Caki2 (cell line): ENCODE measurements around the gene ERAS. TPM values are rescaled to one million over a fixed set of nuclear protein-coding genes. Genes with fewer than 3 reads are reported as not detected.
A peak's percentile ranks its signal among the peaks of the same experiment; 100 is the strongest.
"Not testable (repeated sequence)": the region's sequence is repeated elsewhere in the genome, so short reads cannot be mapped to it uniquely, and the experiment has no call there.

ENCODE experiments used
- DNase-seq: peaks from one replicate; pipeline ENCODE4 v3.0.0-alpha.2; 2015; ENCODE audit warnings: low read depth
- in situ Hi-C: cut with HindIII; loops from 2 replicates; pipeline ENCODE4 v1.10.0; 2016; ENCODE audit warnings: low sequenced_read_pairs, low pct_unique_long_range_greater_than_20kb, mixed read lengths
- total RNA-seq: library from RNA; depleted of rRNA; stranded (reverse); fragments of >200 nt; shearing (Covaris generic); gene quantifications from 2 replicates; pipeline ENCODE4 v1.2.3, GENCODE V29; 2014; ENCODE audit warnings: low replicate concordance

ERAS gene
- total RNA-seq, 1 experiment from 2014 or later: not detected

DNA sequence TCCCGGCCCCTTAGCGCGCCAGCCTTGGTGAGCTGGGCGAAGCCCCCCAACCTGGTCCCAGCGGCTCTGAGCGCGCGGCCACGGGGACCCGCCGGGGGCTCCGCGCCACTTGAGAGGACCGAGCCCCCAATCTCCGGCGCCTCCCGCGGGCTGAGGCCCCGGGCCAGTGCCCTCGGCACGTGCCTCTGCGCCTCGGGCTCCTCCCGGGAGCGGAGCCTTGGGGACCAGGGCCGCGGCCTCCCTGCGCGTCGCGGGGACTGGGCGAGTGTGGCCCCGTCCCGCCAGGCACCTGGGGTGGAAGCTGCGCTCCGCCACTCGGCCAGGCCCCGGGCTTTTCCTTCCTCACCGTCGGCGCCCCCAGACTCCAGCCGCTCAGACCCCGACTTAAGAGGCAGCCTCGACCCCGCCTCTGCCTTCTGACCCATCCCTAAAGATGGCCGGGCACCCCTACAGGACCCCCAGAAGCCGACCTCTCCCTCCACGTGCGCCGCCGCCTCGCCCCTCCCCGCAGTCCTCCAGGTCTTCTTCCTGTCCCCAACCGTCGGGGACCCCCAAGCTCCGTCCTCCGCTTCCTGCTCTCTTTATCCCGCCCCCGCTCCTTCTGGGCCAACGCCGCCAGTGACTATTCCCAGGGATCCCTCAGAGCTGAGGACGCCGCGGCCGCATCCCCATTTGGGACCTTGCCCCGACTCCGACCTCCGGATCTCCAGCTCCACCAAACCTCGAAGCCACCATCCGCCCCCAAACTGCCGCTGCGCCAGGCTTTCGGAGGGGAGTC lies 752 bp downstream of the ERAS start:
- no peak for DNase-seq
- in situ Hi-C loops: no loop called here

- no peak for DNase-seq
- in situ Hi-C loops: no loop called here
These were observed 1.3 kb downstream of the ERAS start for GRCh38 chrX:48827654-48827968.

DNA sequence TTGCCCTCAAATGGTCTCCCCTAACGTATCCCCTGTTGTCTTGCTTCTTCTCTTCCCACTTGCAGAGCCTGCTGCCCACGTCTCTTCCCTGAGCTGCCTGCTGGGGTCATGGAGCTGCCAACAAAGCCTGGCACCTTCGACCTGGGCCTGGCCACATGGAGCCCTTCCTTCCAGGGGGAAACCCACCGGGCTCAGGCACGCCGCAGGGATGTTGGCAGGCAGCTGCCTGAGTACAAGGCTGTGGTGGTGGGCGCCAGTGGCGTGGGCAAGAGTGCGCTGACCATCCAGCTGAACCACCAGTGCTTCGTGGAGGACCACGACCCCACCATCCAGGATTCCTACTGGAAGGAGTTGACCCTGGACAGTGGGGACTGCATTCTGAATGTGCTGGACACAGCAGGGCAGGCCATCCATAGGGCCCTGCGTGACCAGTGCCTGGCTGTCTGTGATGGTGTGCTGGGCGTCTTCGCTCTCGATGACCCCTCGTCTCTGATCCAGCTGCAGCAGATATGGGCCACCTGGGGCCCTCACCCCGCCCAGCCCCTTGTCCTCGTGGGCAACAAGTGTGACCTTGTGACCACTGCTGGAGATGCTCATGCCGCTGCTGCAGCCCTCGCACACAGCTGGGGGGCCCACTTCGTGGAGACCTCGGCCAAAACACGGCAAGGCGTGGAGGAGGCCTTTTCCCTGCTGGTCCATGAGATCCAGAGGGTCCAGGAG lies 2.9 kb downstream of the ERAS start:
- in situ Hi-C loops: no loop called here
- DNase-seq: no peak

DNA sequence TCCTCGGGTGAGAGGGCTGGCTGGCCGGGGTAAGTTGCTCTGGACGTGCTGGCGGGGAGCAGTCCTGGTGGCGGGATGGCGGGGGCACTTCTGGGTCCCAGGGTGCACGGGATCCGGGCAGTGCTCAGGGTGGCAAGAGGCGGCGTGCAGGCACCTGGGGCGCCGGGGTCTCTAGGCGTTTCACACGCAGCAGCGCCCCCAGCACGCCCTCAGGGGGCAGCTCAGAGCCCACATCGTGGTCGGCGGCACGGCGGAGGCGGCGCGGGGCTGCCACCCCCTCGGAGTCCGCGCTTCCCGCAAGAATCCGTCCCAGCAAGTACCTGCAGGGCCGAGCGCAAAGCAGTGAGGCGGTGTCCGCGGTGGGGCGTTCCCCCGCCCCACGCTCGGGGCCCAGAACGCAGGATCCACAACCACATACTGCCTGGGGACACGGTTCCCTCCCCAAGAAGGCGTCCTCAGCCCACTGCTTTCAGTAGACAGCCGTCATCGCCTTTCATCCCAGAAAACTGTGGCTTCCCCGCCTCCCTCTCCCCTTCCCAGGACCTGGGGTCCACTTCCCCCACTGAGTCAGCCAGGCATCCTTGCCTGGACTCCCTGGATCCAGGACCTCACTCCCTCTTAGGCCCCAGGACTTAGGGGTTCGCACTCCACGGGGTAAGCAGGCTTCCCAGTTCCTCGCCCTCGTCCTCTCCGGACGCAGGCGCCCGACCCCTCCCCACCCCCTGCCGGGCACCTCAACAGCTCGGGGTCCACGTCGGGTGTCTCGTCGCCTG lies 5.0 kb downstream of the ERAS start:
- no peak for DNase-seq
- in situ Hi-C loops: no loop called here

DNA sequence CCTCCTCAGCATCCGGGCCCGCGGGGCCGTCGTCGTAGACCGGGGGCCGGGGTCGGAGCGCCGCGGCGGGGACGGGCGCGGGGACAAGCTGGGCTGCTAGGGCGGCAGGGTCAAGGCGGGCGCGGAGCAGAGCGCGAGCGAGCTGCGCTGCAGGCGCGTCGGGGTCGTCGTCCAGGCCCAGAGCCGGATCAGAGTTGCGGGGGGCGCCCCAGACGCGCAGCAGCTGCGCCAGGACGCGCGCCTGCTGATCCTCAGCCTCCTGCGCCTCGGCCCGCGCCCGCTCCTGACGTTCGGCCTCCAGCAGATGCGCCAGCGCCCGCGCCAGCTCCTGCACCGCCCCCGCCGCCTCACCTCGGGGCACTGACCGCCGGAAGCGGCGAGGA lies 5.6 kb downstream of the ERAS start:
- in situ Hi-C loops: no loop called here
- DNase-seq: no peak

- DNase-seq: peak; percentile 5
- in situ Hi-C loops: no loop called here
These were observed 7.3 kb downstream of the ERAS start for GRCh38 chrX:48833542-48834138.

DNA sequence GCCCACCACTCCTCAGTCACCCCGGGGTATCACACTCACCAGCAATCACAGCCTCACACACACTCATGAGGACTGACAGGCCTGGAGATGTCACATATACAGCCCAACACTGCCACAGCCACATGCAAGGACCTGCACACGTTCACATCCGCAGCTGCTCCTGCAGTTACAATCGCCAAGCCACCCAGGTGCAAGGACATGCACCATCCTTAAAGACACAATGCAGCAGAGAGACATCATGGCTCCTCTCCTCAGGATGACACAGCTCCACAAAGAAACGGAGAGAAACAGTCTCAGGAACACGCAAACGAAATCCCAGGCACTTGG lies 8.0 kb downstream of the ERAS start:
- DNase-seq: no peak
- in situ Hi-C loops: no loop called here

DNA sequence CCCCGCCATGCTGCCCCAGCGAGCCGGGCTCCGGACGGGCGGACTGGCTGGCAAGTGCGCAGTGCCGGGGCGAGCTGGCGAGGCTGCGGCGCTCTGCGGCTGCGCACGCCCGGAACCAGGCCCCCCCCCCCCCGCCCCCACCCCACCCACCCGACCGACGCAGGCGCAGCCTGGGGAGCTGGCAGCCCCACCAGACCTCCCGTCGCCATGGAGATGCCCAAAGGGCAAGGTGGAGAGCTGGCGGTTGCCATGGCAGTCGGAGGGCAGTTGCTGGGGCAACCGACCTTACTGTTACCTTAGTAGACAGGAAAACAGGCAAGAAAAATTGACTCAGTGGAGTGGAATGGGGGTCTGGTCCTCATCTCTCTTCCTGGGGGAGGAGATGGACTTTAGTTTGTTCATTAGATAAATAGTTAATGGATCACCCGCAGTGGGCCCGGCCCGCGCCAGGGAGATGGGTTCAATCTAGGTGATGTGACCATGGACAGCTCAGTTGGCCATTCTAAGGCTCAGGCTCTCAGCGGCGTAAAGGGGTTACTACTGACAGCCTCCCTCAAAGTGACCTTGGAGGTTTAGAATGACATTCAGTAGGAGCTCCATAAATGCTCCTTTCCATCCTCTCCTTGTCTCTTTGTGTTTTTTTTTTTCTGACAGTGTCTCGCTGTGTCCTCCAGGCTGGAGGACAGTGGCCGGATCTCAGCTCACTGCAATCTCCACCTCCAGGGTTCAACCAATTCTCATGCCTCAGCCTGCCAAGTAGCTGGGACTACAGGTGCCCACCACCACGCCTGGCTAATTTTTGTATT lies 9.4 kb downstream of the ERAS start, which contains the start of gene PCSK1N:
PCSK1N (minus strand) TSS at position 87 of the 806 bp plus-strand sequence; CDS start at position 9, 78 bp downstream.
- peak; percentile 68 for DNase-seq
- in situ Hi-C loops: no loop called here

- in situ Hi-C loops: no loop called here
- DNase-seq: no peak
These were observed 13.4 kb downstream of the ERAS start for GRCh38 chrX:48839686-48840085.

- no peak for DNase-seq
- in situ Hi-C loops: no loop called here
These were observed 22.5 kb downstream of the ERAS start for GRCh38 chrX:48848847-48849246.

- in situ Hi-C loops: no loop called here
- DNase-seq: no peak
These were observed 26.5 kb downstream of the ERAS start for GRCh38 chrX:48852857-48853256.

DNA sequence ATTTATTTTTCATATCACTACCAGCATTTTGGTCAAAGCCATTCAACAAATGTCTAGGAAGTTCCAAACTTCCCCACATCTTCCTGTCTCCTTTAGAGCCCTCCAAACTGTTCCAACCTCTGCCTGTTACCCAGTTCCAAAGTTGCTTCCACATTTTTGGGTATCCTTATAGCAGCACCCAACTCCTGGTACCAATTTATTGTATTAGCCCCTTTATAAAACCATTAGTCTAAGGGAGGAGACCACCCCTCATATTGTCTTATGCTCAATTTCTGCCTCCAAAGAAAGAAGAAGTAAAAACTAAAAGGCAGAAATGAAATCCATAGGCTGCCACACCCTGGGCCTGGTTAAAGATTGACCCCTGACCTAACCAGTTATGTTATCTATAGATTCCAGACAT lies 27.2 kb downstream of the ERAS start:
- in situ Hi-C loops, DNase-seq: not testable (repeated sequence)

- in situ Hi-C loops, DNase-seq: not testable (repeated sequence)
These were observed 27.9 kb downstream of the ERAS start for GRCh38 chrX:48854121-48854804.

DNA sequence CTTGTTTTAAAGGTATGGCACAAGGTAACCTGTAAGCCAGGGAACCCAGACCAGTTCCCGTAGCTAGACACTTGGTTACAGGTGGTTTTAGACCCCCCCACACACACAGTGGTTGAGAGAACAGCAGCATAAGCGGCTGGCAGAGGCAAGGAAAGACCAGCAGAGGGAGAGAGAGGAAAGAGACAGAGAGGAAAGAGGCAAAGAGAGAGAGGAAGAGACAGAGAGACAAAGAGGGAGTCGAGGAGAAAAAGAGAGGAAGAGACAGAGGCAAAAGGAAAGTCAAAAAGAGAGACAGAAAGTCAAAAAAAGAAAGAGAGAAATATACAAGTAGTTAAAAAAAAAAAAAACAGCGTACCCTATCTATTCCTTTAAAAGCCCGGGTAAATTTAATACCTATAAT lies 28.6 kb downstream of the ERAS start:
- in situ Hi-C loops: no loop called here
- DNase-seq: peak; percentile 29

- peak; percentile 83 for DNase-seq
- in situ Hi-C loops: no loop called here
These were observed 37.9 kb downstream of the ERAS start for GRCh38 chrX:48864210-48864609.

DNA sequence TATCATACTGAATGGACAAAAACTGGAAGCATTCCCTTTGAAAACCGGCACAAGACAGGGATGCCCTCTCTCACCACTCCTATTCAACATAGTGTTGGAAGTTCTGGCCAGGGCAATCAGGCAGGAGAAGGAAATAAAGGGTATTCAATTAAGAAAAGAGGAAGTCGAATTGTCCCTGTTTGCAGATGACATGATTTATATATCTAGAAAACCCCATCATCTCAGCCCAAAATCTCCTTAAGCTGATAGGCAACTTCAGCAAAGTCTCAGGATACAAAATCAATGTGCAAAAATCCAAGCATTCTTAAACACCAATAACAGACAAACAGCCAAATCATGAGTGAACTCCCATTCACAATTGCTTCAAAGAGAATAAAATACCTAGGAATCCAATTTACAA lies 45.7 kb downstream of the ERAS start:
- in situ Hi-C loops, DNase-seq: not testable (repeated sequence)

DNA sequence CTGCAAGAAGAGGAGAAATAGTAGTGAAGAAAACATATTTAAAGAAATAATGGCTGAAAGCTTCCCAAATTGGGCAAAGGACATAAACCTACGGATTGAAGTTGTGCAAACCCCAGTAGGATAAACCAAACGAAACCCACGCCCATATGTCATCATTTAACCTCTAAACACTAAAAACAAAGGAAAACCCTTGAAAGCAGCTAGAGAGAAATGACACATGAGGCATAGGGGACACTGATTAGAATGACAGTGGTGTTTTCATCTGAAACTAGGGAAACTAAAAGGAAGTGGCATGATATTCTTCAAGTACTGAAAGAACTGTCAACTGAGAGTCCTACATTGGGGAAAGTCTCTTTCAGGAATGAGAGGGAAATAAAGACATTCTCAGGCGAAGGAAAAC lies 50.6 kb downstream of the ERAS start:
- in situ Hi-C loops, DNase-seq: not testable (repeated sequence)
